ENCODE results near the gene ZNF442. TPM values are rescaled to one million over a fixed set of nuclear protein-coding genes. Genes with fewer than 3 reads are reported as not detected.

ZNF442 gene
- total RNA-seq, 1 experiment from 2014 or later: not detected

DNA sequence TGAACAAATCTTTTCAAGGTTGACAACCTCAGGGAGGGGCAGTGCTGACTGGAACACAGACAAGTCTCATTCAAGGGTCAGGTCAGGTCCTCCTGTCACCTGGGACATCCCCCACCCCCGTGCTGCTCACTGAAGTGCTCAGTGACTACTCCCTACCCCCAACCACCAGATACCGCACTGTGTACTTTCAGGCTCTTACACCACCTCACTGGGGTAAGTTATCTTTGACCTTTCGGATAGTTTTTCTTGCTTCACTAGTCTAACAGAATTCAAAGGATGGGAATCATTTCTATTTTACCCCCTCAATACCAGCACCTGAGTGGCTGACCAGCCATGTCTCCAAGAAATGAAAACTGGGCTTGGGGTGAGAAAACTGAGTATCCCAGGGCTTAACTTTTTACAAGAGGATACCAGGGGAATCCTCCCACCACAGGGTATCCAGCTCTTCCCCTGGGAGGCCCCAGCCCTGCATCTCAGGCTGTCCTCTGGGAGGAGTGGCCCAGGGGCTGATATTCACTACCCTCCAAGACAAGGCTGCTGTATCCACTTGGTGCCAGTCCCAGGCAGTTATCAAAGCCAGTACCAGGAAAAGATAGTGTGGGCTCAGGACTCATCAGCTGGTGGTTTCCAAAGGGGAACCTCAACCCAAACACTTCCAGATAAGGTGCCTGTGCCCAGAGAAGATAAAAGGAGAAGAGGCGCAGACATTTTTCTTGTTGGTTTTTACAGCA, 34.1 kb downstream of the ZNF442 start:
- Histone ChIP-seq H3K9me3 (ENCODE audit: control insufficient read depth in 1 of 2, insufficient read depth in 1 of 2, low read depth in 1 of 2, low read length in 2 of 2) (no peaks in the 10 kb centered on the region; a peak in 2 of 4 replicates), H3K9me2 (ENCODE audit: insufficient read depth) (no peaks in the 10 kb centered on the region), H3K9ac (ENCODE audit: low read length) (no peak overlapping the region), H2AFZ (ENCODE audit: low read depth, low read length, poor library complexity, severe bottlenecking) (no peak overlapping the region), H3K27me3 (ENCODE audit: insufficient read depth, low read length) (no peaks in the 10 kb centered on the region), H3K27ac (ENCODE audit: low read depth, low read length) (no peak overlapping the region), H3K4me3 (replicated peaks in 1 of 2; ENCODE audit: low read depth in 1 of 2, low read length in 2 of 2) (no peak overlapping the region), H3K4me2 (ENCODE audit: low read length) (no peak overlapping the region), H3K4me1 (ENCODE audit: control insufficient read depth in 1 of 2, insufficient read depth in 2 of 2, low read length in 2 of 2) (no peaks in the 10 kb centered on the region), H4K20me1 (ENCODE audit: insufficient read depth) (no peaks in the 10 kb centered on the region), H3K79me2 (ENCODE audit: insufficient read depth, low read length) (no peaks in the 10 kb centered on the region), H3K36me3 (ENCODE audit: control insufficient read depth in 1 of 2, insufficient read depth in 2 of 2, low read length in 2 of 2) (no peaks in the 10 kb centered on the region)
- ChIA-PET POLR2A (no interaction called here), CTCF (no interaction called here), RAD21 (ENCODE audit: low non-redundant PET in 1 of 2, low total read pairs in 2 of 2, uncharacterized antibody in 2 of 2, unreplicated experiment in 2 of 2) (no interaction called here)
- no TSS peak for BruUV-seq (replicated peaks)
- DNase-seq (ENCODE audit: low read depth, low spot score) (no peak), ATAC-seq (no peak)
- intact Hi-C loops (cut with micrococcal nuclease): no loop called here
- TF ChIP-seq POLR2A (IDR thresholded peaks at IDR 0.05; ENCODE audit: borderline replicate concordance, extremely low read depth, insufficient read depth, insufficient read length) (no peak), ELF1 (IDR thresholded peaks at IDR 0.05; ENCODE audit: borderline replicate concordance, low read depth) (no peak), SRF (IDR thresholded peaks at IDR 0.05; ENCODE audit: low read depth) (no peak), CTCF (IDR thresholded peaks at IDR 0.05 in 2 of 3, conservative IDR thresholded peaks at IDR 0.05 in 1 of 3; ENCODE audit: borderline replicate concordance in 1 of 3, insufficient read depth in 1 of 3, low read depth in 2 of 3, low read length in 2 of 3) (no peak), YY1 (IDR thresholded peaks at IDR 0.05; ENCODE audit: extremely low read depth, insufficient replicate concordance, low read depth, low read length) (no peak), FOSL1 (IDR thresholded peaks at IDR 0.05; ENCODE audit: low read depth) (no peak), SIN3A (IDR thresholded peaks at IDR 0.05; ENCODE audit: low read depth) (no peak), JUND (IDR thresholded peaks at IDR 0.05) (no peak), SP1 (IDR thresholded peaks at IDR 0.05; ENCODE audit: low read depth) (no peak), ZNF274 (IDR thresholded peaks at IDR 0.05; ENCODE audit: low read depth, low read length) (no peak), EZH2 (IDR thresholded peaks at IDR 0.05) (no peak), POLR2AphosphoS5 (IDR thresholded peaks at IDR 0.05; ENCODE audit: low read depth, low read length) (no peak), CEBPB (IDR thresholded peaks at IDR 0.05; ENCODE audit: low read depth) (no peak), ZFX (IDR thresholded peaks at IDR 0.05) (no peak)
- TF ChIP-seq, protein P1, sequence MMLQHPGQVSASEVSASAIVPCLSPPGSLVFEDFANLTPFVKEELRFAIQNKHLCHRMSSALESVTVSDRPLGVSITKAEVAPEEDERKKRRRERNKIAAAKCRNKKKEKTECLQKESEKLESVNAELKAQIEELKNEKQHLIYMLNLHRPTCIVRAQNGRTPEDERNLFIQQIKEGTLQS (IDR thresholded peaks at IDR 0.05): no peak
- TF ChIP-seq, protein P2, sequence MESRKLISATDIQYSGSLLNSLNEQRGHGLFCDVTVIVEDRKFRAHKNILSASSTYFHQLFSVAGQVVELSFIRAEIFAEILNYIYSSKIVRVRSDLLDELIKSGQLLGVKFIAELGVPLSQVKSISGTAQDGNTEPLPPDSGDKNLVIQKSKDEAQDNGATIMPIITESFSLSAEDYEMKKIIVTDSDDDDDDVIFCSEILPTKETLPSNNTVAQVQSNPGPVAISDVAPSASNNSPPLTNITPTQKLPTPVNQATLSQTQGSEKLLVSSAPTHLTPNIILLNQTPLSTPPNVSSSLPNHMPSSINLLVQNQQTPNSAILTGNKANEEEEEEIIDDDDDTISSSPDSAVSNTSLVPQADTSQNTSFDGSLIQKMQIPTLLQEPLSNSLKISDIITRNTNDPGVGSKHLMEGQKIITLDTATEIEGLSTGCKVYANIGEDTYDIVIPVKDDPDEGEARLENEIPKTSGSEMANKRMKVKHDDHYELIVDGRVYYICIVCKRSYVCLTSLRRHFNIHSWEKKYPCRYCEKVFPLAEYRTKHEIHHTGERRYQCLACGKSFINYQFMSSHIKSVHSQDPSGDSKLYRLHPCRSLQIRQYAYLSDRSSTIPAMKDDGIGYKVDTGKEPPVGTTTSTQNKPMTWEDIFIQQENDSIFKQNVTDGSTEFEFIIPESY (IDR thresholded peaks at IDR 0.05; ENCODE audit: extremely low read depth, insufficient replicate concordance, low read length): no peak
- TF ChIP-seq, protein P3, sequence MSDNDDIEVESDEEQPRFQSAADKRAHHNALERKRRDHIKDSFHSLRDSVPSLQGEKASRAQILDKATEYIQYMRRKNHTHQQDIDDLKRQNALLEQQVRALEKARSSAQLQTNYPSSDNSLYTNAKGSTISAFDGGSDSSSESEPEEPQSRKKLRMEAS (IDR thresholded peaks at IDR 0.05): no peak

Data from HCT116 (cell line).